ENCODE measurements around the gene PCK2.

Gene PCK2

GRCh38 chr14:24139272-24139934 is 45.3 kb downstream of the PCK2 start:
- no peak for DNase-seq

DNA sequence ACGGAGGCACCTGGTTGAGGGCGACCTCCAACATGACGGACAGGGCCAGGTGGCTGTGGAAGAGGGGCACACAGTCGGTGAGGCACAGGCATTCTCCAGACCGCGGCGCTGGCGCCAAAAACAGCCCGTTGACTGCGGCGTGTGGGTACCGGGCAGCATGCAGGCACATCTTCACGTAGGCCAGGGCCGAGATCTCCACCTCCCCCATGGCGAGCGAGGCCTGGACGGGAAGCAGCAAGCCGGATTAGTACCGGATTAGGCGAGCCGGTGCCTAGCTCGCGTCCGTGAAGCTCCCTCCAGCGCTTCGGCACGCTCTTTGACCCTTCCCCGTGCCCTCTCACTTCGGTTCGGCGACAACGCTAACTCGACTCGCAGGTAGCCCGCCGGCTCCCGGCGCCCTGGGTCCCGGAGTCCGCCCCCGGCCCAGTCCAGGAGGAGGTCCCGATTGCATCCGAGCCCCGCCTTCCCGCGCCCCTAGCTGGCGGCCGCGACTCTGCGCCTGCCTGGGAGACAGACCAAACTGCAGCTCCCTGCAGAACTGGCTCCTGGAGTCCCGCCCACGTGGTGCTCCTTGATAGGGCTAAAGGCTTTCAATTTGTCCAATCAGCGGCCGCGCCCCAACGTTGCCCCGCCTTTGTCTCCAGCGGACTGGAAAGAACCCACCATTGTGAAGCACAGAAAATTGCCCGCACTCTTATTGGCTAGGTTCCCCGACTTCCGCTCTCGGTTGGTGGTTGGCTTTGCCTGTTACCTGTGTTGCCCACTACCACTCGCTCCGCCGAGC is 47.2 kb downstream of the PCK2 start, which contains the start of gene EMC9:
EMC9 (minus strand) TSS at position 495 of the 784 bp plus-strand sequence; CDS start at position 208, 287 bp downstream.
- peak; percentile 100 for DNase-seq

- DNase-seq = no peak
These were observed 49.4 kb downstream of the PCK2 start for GRCh38 chr14:24143511-24143910.

GRCh38 chr14:24144451-24144850 is 50.3 kb downstream of the PCK2 start:
- DNase-seq = no peak

GRCh38 chr14:24145219-24145618 is 51.1 kb downstream of the PCK2 start:
- DNase-seq = no peak

- DNase-seq = no peak
These were observed 51.8 kb downstream of the PCK2 start for GRCh38 chr14:24145690-24146452.

- DNase-seq = peak; percentile 97
These were observed 52.4 kb downstream of the PCK2 start, which contains the start of gene PSME2 for GRCh38 chr14:24146453-24146977. PSME2 (minus strand) TSS chr14:24146610; CDS start chr14:24146581, 29 bp downstream.

DNA sequence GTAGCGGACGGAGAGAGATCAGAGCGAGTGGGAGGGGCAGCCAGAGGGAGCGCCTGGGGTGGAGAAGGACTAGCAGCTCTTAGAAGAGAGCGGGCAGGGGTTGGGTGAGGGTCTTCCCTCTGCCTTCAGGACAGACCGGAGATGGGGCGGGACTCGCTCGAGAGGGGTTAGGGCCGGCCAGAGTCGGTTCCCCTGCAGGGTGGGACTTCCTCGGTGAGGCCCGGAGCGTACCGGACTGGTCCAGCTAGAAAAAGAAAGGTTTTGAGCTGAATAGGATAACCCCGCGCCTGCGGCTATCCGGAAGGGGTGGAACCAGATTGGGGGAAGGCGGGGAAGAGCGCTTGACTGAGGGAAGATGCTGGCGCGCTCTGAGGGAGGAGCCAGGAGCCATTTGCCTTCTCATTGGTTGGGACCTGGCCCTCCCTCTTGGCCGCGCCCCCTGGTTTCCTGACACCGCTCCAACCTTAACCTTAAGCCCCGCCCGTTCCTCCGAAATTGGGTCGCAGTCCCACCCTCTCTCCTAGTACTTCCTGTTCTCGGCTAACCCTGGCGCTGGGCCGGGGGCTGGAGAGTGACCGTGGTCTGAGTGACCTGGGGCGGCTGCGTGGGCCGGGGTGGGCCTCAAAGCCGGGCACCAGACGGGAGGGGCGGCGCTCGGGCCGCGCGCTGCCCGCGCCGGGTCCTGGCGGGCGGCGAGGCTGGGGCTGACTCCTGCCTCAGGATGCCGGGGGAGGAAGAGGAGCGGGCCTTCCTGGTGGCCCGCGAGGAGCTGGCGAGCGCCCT is 53.1 kb downstream of the PCK2 start, which contains the start of gene RNF31:
RNF31 (plus strand) TSS at position 521 of the 783 bp plus-strand sequence; CDS start at position 722, 201 bp downstream.
- peak; percentile 99 for DNase-seq

DNA sequence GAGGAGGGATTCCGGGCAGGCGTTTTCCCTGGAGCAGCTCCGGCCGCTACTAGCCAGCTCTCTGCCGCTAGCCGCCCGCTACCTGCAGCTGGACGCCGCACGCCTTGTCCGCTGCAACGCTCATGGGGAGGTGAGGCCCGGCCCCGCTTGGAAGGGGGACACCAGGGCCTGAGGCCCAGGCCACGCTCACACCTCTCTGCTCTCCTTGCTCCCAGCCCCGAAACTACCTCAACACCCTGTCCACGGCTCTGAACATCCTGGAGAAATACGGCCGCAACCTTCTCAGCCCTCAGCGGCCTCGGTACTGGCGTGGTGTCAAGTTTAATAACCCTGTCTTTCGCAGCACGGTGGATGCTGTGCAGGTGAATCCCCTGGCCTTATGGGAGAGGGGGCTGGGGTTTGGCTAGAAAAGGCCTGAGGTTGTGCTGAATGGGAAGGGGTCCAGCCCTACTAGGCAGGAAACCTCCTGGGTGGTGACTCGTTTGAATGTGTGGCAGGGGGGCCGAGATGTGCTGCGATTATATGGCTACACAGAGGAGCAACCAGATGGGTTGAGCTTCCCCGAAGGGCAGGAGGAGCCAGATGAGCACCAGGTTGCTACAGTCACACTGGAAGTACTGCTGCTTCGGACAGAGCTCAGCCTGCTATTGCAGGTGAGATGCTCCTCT is 53.8 kb downstream of the PCK2 start:
- DNase-seq = no peak

DNA sequence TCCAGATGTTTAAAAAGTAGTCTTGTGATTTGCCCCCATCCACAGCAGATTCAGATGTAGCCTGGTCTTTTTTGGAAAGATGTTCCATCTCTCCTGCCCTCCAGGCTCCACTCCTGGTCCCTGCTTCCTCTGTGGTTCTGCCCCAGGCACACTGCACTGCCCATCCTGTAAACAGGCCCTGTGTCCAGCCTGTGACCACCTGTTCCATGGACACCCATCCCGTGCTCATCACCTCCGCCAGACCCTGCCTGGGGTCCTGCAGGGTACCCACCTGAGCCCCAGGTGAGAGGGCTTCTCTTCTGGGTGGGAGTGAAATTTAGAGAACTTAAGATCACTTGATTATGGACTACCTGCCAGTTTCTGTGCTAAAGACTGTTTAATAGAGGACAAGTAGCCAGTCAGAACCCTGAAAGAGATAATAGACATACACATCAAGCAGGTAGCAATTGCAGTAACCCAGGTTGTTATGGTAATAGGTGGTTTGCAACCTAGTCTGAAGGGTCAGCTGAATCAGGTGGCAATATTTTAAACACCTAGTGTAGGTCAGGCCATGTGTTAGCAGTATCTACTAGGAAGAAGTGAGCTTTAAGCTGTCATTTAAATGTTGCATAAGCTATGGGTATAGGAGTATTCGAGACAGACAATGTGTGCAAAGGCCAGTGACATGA is 55.3 kb downstream of the PCK2 start:
- no peak for DNase-seq

GRCh38 chr14:24150061-24150460 is 56.0 kb downstream of the PCK2 start:
- peak; percentile 14 for DNase-seq

GRCh38 chr14:24150567-24150966 is 56.5 kb downstream of the PCK2 start:
- DNase-seq = no peak

DNA sequence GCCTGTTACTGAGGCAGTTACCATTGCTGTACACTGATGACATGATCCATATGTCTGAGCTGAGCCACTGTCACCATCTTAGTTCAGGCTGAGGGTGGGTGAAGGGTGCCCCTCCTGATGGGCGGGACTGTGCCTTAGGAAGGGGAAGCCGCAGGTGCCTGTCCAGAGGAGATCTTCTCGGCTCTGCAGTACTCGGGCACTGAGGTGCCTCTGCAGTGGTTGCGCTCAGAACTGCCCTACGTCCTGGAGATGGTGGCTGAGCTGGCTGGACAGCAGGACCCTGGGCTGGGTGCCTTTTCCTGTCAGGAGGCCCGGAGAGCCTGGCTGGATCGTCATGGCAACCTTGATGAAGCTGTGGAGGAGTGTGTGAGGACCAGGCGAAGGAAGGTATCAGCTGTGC is 56.9 kb downstream of the PCK2 start:
- DNase-seq = no peak

GRCh38 chr14:24151404-24152080 is 57.4 kb downstream of the PCK2 start:
- peak; percentile 17 for DNase-seq

Data from femur (tissue), 1 donor.